Right atrium auricular region (tissue), 2 donors: Measurements from ENCODE around the gene CADM2. TPM values are rescaled to one million over a fixed set of nuclear protein-coding genes. Genes with fewer than 3 reads are reported as not detected.

Experiments used
- DNase-seq: peaks from one replicate; pipeline ENCODE4 v3.0.0-alpha.2; 2019; ENCODE audit warnings: low spot score
- H3K27ac ChIP-seq, 2 donors: fragments of 200-600 bp; sonication (generic); 1 replicate in 1 of 2; 2 replicates in 1 of 2; pipeline ENCODE4 v1.5.1; 2016 to 2019
- H3K27me3 ChIP-seq, 2 donors: fragments of 200-600 bp; sonication (generic); one replicate each; pipeline versions ENCODE4 v1.5.1 to v1.6.0; 2017 to 2019
- H3K36me3 ChIP-seq: fragments of 200-600 bp; sonication (generic); one replicate; pipeline ENCODE4 v1.5.1; 2016
- H3K4me1 ChIP-seq, 2 donors: fragments of 200-600 bp; sonication (generic); one replicate each; pipeline versions ENCODE4 v1.5.1 to v1.6.0; 2017 to 2019
- H3K4me3 ChIP-seq, 2 donors: fragments of 200-600 bp; sonication (generic); 1 replicate in 1 of 2; 2 replicates in 1 of 2; pipeline ENCODE4 v1.5.1; 2017 to 2019; ENCODE audit warnings: mild to moderate bottlenecking in 1 of 2, moderate library complexity in 1 of 2
- H3K9me3 ChIP-seq, 2 donors: fragments of 200-600 bp; sonication (generic); one replicate each; pipeline ENCODE4 v1.5.1; 2019
- CTCF ChIP-seq, 2 donors: fragments of 200-600 bp; sonication (generic); IDR thresholded peaks; one replicate each; pipeline ENCODE4 v1.5.1; 2019; ENCODE audit warnings: antibody characterized with exemption in 2 of 2
- total RNA-seq, 2 donors: library from RNA; depleted of rRNA; stranded (reverse); fragments of >200 nt; gene quantifications; one replicate each; pipeline ENCODE4 v1.1.0, GENCODE V29; 2016

The CADM2 gene
- total RNA-seq, 2 donors from 2014 or later, result 6.5 to 9.5 TPM

GRCh38 chr3:85570819-85571218 lies 612.0 kb downstream of the CADM2 start:
- no peaks in the 10 kb centered on the region for H3K4me1 ChIP-seq
- DNase-seq, result no peak
- no peaks in the 10 kb centered on the region for H3K27me3 ChIP-seq
- H3K9me3 ChIP-seq, result no peaks in the 10 kb centered on the region
- TF ChIP-seq CTCF (IDR thresholded peaks at IDR 0.05), result no peak
- no peak overlapping the region for H3K27ac ChIP-seq
- H3K36me3 ChIP-seq, result no peaks in the 10 kb centered on the region
- H3K4me3 ChIP-seq, result no peak overlapping the region

GRCh38 chr3:85571835-85572234 lies 613.0 kb downstream of the CADM2 start:
- no peak overlapping the region for H3K27ac ChIP-seq
- DNase-seq, result no peak

GRCh38 chr3:85572426-85572825 lies 613.6 kb downstream of the CADM2 start:
- Histone ChIP-seq H3K27me3 (no peaks in the 10 kb centered on the region), H3K4me1 (no peaks in the 10 kb centered on the region), H3K9me3 (no peaks in the 10 kb centered on the region), H3K4me3 (no peak overlapping the region), H3K27ac (no peak overlapping the region), H3K36me3 (no peaks in the 10 kb centered on the region)
- no peak for TF ChIP-seq CTCF (IDR thresholded peaks at IDR 0.05)
- DNase-seq, result no peak

More at GRCh38 chr3:85571835-85572234, 613.0 kb downstream of the CADM2 start:
- Histone ChIP-seq H3K4me1 (no peaks in the 10 kb centered on the region), H3K9me3 (no peaks in the 10 kb centered on the region), H3K4me3 (no peak overlapping the region), H3K27me3 (no peaks in the 10 kb centered on the region), H3K36me3 (no peaks in the 10 kb centered on the region)
- no peak for TF ChIP-seq CTCF (IDR thresholded peaks at IDR 0.05)

- Histone ChIP-seq H3K27ac (no peak overlapping the region), H3K4me1 (no peaks in the 10 kb centered on the region), H3K36me3 (no peaks in the 10 kb centered on the region), H3K27me3 (no peaks in the 10 kb centered on the region), H3K9me3 (no peaks in the 10 kb centered on the region), H3K4me3 (no peak overlapping the region)
- DNase-seq, result no peak
- no peak for TF ChIP-seq CTCF (IDR thresholded peaks at IDR 0.05)
These were observed 614.2 kb downstream of the CADM2 start for GRCh38 chr3:85572978-85573377.

- no peak overlapping the region for H3K4me3 ChIP-seq
- no peaks in the 10 kb centered on the region for H3K27me3 ChIP-seq
- no peak for DNase-seq
- TF ChIP-seq CTCF (IDR thresholded peaks at IDR 0.05), result no peak
- no peak overlapping the region for H3K27ac ChIP-seq
- no peaks in the 10 kb centered on the region for H3K36me3 ChIP-seq
- H3K9me3 ChIP-seq, result no peaks in the 10 kb centered on the region
- no peaks in the 10 kb centered on the region for H3K4me1 ChIP-seq
These were observed 615.4 kb downstream of the CADM2 start for GRCh38 chr3:85574006-85574705.
